HEK293 (cell line): Measurements from ENCODE around the gene TMEM183A.
A peak's percentile ranks its signal among the peaks of the same experiment; 100 is the strongest.

ENCODE experiments used
- CTCF ChIA-PET: fragments of 350-600 bp; formaldehyde crosslinking; extraction: SDS; loops from one replicate; lab custom pipeline; 2021; ENCODE audit warnings: antibody characterized with exemption; lab: Yijun Ruan, JAX
- POLR2A ChIA-PET: fragments of 300-600 bp; formaldehyde crosslinking; extraction: SDS; loops from one replicate; lab custom pipeline; 2020; ENCODE audit warnings: antibody characterized with exemption, inconsistent platforms; lab: Yijun Ruan, JAX
- H3K27ac ChIP-seq: fragments of 200-500 bp; sonication (Bioruptor generic); 2 replicates; pipeline ENCODE4 v1.5.1; 2014; ENCODE audit warnings: low read depth, low read length, control low read depth, inconsistent platforms; ENCODE audit errors: extremely low read depth
- H3K36me3 ChIP-seq, 2 experiments: fragments of 200-500 bp in 1 of 2; sonication (Bioruptor generic) in 1 of 2; 1 replicate in 1 of 2; 2 replicates in 1 of 2; pipeline ENCODE4 v1.5.1; 2014 to 2017; ENCODE audit warnings: inconsistent platforms in 2 of 2, low read length in 2 of 2; ENCODE audit not compliant: control insufficient read depth in 2 of 2, insufficient read depth in 1 of 2
- H3K4me1 ChIP-seq: fragments of 200-500 bp; sonication (Bioruptor generic); 2 replicates; pipeline ENCODE4 v1.5.1; 2014; ENCODE audit warnings: mild to moderate bottlenecking, low read length, inconsistent platforms; ENCODE audit not compliant: control insufficient read depth, insufficient read depth
- H3K4me3 ChIP-seq: 2 replicates; pipeline ENCODE4 v1.5.1; 2011; ENCODE audit warnings: low read depth, mild to moderate bottlenecking, control low read depth, low read length, moderate library complexity
- H3K9me3 ChIP-seq: fragments of 200-500 bp; sonication (Bioruptor generic); 2 replicates; pipeline ENCODE4 v1.5.1; 2014; ENCODE audit warnings: low read depth, low read length, inconsistent platforms; ENCODE audit not compliant: control insufficient read depth, insufficient read depth
- CTCF ChIP-seq: fragments of 450-650 bp; formaldehyde crosslinking; IDR thresholded peaks from 2 replicates; pipeline ENCODE4 v1.5.1; 2016; ENCODE audit warnings: missing biosample characterization, missing genetic modification characterization
- EGR2 ChIP-seq: fragments of 450-650 bp; formaldehyde crosslinking; IDR thresholded peaks from 2 replicates; pipeline ENCODE4 v1.5.1; 2016; ENCODE audit warnings: low read depth, missing biosample characterization, missing genetic modification characterization
- KLF16 ChIP-seq: fragments of 450-650 bp; formaldehyde crosslinking; IDR thresholded peaks from 2 replicates; pipeline ENCODE4 v1.5.1; 2017; ENCODE audit warnings: missing biosample characterization, missing genetic modification characterization
- KLF7 ChIP-seq: fragments of 450-650 bp; formaldehyde crosslinking; IDR thresholded peaks from 2 replicates; pipeline ENCODE4 v1.5.1; 2016; ENCODE audit warnings: missing biosample characterization, missing genetic modification characterization, borderline replicate concordance
- MZF1 ChIP-seq: fragments of 450-650 bp; formaldehyde crosslinking; IDR thresholded peaks from 2 replicates; pipeline ENCODE4 v1.5.1; 2017; ENCODE audit warnings: missing biosample characterization, missing genetic modification characterization, borderline replicate concordance
- PRDM4 ChIP-seq: fragments of 450-650 bp; formaldehyde crosslinking; IDR thresholded peaks from 2 replicates; pipeline ENCODE4 v1.5.1; 2017; ENCODE audit warnings: missing biosample characterization, missing genetic modification characterization
- RBAK ChIP-seq: fragments of 450-650 bp; formaldehyde crosslinking; IDR thresholded peaks from 2 replicates; pipeline ENCODE4 v1.5.1; 2016; ENCODE audit warnings: missing biosample characterization, missing genetic modification characterization
- YY2 ChIP-seq: fragments of 450-650 bp; formaldehyde crosslinking; IDR thresholded peaks from 2 replicates; pipeline ENCODE4 v1.5.1; 2016; ENCODE audit warnings: missing biosample characterization, missing genetic modification characterization
- ZFHX2 ChIP-seq: fragments of 450-650 bp; formaldehyde crosslinking; conservative IDR thresholded peaks from 2 replicates; pipeline ENCODE4 v1.5.1; 2016; ENCODE audit warnings: missing biosample characterization, missing genetic modification characterization
- ZNF138 ChIP-seq: fragments of 450-650 bp; formaldehyde crosslinking; IDR thresholded peaks from 2 replicates; pipeline ENCODE4 v1.5.1; 2016; ENCODE audit warnings: missing biosample characterization, missing genetic modification characterization, borderline replicate concordance
- ZNF169 ChIP-seq: fragments of 450-650 bp; formaldehyde crosslinking; IDR thresholded peaks from 2 replicates; pipeline ENCODE4 v1.5.1; 2016; ENCODE audit warnings: missing biosample characterization, missing genetic modification characterization
- ZNF174 ChIP-seq: fragments of 450-650 bp; formaldehyde crosslinking; IDR thresholded peaks from 2 replicates; pipeline ENCODE4 v1.5.0; 2017; ENCODE audit warnings: missing biosample characterization, mild to moderate bottlenecking, missing genetic modification characterization
- ZNF2 ChIP-seq: fragments of 450-650 bp; formaldehyde crosslinking; IDR thresholded peaks from 2 replicates; pipeline ENCODE4 v1.5.1; 2016; ENCODE audit warnings: missing biosample characterization, missing genetic modification characterization
- ZNF223 ChIP-seq: fragments of 450-650 bp; formaldehyde crosslinking; IDR thresholded peaks from 2 replicates; pipeline ENCODE4 v1.5.1; 2016; ENCODE audit warnings: missing biosample characterization, missing genetic modification characterization
- ZNF266 ChIP-seq: fragments of 450-650 bp; formaldehyde crosslinking; IDR thresholded peaks from 2 replicates; pipeline ENCODE4 v1.5.1; 2016; ENCODE audit warnings: missing biosample characterization, missing genetic modification characterization, low read depth
- ZNF398 ChIP-seq: fragments of 450-650 bp; formaldehyde crosslinking; IDR thresholded peaks from 2 replicates; pipeline ENCODE4 v1.5.1; 2017; ENCODE audit warnings: missing biosample characterization, missing genetic modification characterization
- ZNF521 ChIP-seq: fragments of 450-650 bp; formaldehyde crosslinking; IDR thresholded peaks from 2 replicates; pipeline ENCODE4 v1.5.1; 2017; ENCODE audit warnings: missing biosample characterization, mild to moderate bottlenecking, missing genetic modification characterization
- ZNF530 ChIP-seq: fragments of 450-650 bp; formaldehyde crosslinking; IDR thresholded peaks from 2 replicates; pipeline ENCODE4 v1.5.1; 2016; ENCODE audit warnings: low read depth, missing biosample characterization, missing genetic modification characterization
- ZNF624 ChIP-seq: fragments of 450-650 bp; formaldehyde crosslinking; IDR thresholded peaks from 2 replicates; pipeline ENCODE4 v1.5.1; 2017; ENCODE audit warnings: missing biosample characterization, missing genetic modification characterization
- ZNF654 ChIP-seq: fragments of 450-650 bp; formaldehyde crosslinking; IDR thresholded peaks from 2 replicates; pipeline ENCODE4 v1.5.1; 2016; ENCODE audit warnings: low read depth, missing biosample characterization, missing genetic modification characterization
- ZNF692 ChIP-seq: fragments of 450-650 bp; formaldehyde crosslinking; IDR thresholded peaks from 2 replicates; pipeline ENCODE4 v1.5.1; 2016; ENCODE audit warnings: missing biosample characterization, missing genetic modification characterization
- ZNF837 ChIP-seq: fragments of 450-650 bp; formaldehyde crosslinking; IDR thresholded peaks from 2 replicates; pipeline ENCODE4 v1.5.1; 2016; ENCODE audit warnings: missing biosample characterization, missing genetic modification characterization
- ZNF843 ChIP-seq: fragments of 450-650 bp; formaldehyde crosslinking; IDR thresholded peaks from 2 replicates; pipeline ENCODE4 v1.5.1; 2016; ENCODE audit warnings: missing biosample characterization, missing genetic modification characterization
- TF ChIP-seq, protein P1 (sequence below): fragments of 450-650 bp; formaldehyde crosslinking; IDR thresholded peaks from 2 replicates; pipeline ENCODE4 v1.5.1; 2017; ENCODE audit warnings: missing biosample characterization, missing genetic modification characterization

The TMEM183A gene

DNA sequence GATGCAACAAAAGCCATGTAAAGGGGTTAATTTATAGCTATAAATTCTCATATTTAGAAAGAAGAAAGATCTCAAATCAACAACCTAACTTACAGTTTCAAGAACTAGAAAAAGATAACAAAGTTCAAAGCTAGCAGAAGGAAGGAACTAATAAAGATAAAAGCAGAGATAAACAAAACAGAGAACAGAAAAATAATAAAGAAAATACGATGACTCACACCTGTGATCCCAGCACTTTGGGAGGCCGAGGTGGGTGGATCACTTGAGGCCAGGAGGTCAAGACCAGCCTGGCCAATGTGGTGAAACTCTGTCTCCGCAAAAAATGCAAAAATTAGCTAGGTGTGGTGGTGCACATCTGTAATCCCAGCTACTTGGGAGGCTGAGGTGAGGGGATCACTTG is 12.4 kb upstream of the TMEM183A start:
- CTCF ChIA-PET = interaction anchor here (0.6 to 1.0 kb wide), 2 partner anchors 27 to 273 kb away, joined by 3 read pairs; no protein-coding TSS in a partner anchor
- Histone ChIP-seq H3K9me3 (no peaks in the 10 kb centered on the region), H3K4me1 (no peaks in the 10 kb centered on the region), H3K4me3 (no peak overlapping the region), H3K27ac (no peak overlapping the region), H3K36me3 (no peaks in the 10 kb centered on the region)
- TF ChIP-seq EGR2 (tag by site-specific recombination) (no peak), ZNF530 (tag by site-specific recombination) (no peak), ZNF837 (tag by site-specific recombination) (no peak)
- POLR2A ChIA-PET = interaction anchor here (1.0 kb wide), 1 partner anchor 12 kb away, joined by 3 read pairs; the partner anchor contains the start of gene TMEM183A

- ChIA-PET CTCF (interaction anchor here (0.5 to 4.6 kb wide), 37 partner anchors 9 to 1241 kb away, joined by 3 to 30 read pairs (median 4); no protein-coding TSS in a partner anchor), POLR2A (interaction anchor here (0.9 kb wide), 1 partner anchor 72 kb away, joined by 3 read pairs; the partner anchor contains the start of gene KLHL12)
- no peak overlapping the region for H3K4me3 ChIP-seq
- H3K27ac ChIP-seq = no peak overlapping the region
- H3K4me1 ChIP-seq = no peaks in the 10 kb centered on the region
- no peaks in the 10 kb centered on the region for H3K9me3 ChIP-seq
- H3K36me3 ChIP-seq = no peaks in the 10 kb centered on the region
- TF ChIP-seq ZNF169 (no peak), KLF7 (tag by site-specific recombination) (no peak), ZNF266 (tag by site-specific recombination) (no peak), KLF16 (no peak), ZNF223 (tag by site-specific recombination) (no peak), ZNF692 (no peak), ZFHX2 (no peak), RBAK (tag by site-specific recombination) (no peak), ZNF174 (no peak), CTCF (tag by site-specific recombination) (peak; percentile 48), ZNF843 (tag by site-specific recombination) (no peak), YY2 (tag by site-specific recombination) (no peak), ZNF138 (no peak), MZF1 (no peak), ZNF624 (no peak), ZNF530 (tag by site-specific recombination) (no peak), ZNF521 (tag by site-specific recombination) (no peak), ZNF398 (tag by site-specific recombination) (no peak), ZNF2 (tag by site-specific recombination) (0 out of 2 replicates have a peak, but pooled peaks have one; percentile 38), PRDM4 (tag by site-specific recombination) (no peak), ZNF654 (tag by site-specific recombination) (peak; percentile 92)
- TF ChIP-seq, protein P1, sequence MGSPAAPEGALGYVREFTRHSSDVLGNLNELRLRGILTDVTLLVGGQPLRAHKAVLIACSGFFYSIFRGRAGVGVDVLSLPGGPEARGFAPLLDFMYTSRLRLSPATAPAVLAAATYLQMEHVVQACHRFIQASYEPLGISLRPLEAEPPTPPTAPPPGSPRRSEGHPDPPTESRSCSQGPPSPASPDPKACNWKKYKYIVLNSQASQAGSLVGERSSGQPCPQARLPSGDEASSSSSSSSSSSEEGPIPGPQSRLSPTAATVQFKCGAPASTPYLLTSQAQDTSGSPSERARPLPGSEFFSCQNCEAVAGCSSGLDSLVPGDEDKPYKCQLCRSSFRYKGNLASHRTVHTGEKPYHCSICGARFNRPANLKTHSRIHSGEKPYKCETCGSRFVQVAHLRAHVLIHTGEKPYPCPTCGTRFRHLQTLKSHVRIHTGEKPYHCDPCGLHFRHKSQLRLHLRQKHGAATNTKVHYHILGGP (tag by site-specific recombination) = no peak
These were observed 8.1 kb upstream of the TMEM183A start for GRCh38 chr1:202998836-202999750.
